ENCODE data around the gene SPOCK1. TPM values are rescaled to one million over a fixed set of nuclear protein-coding genes. Genes with fewer than 3 reads are reported as not detected.

The SPOCK1 gene
- total RNA-seq, 2 donors from 2014 or later, result not detected

GRCh38 chr5:137191179-137191578 lies 307.9 kb downstream of the SPOCK1 start:
- H3K9me3 Mint-ChIP-seq, result no peaks in the 10 kb centered on the region
- no peaks in the 10 kb centered on the region for H3K27me3 Mint-ChIP-seq (ENCODE audit: low read depth)
- H3K27ac Mint-ChIP-seq, result no peak overlapping the region
- no peak overlapping the region for H3K4me3 Mint-ChIP-seq
- ATAC-seq (replicated peaks in 1 of 2) (no peak), DNase-seq (no peak)
- no peaks in the 10 kb centered on the region for H3K36me3 Mint-ChIP-seq (ENCODE audit: insufficient read depth in 2 of 2)
- H3K4me1 Mint-ChIP-seq (ENCODE audit: low read depth), result no peaks in the 10 kb centered on the region

- Mint-ChIP-seq H3K9me3 (no peaks in the 10 kb centered on the region), H3K4me3 (no peak overlapping the region), H3K4me1 (ENCODE audit: low read depth) (no peaks in the 10 kb centered on the region), H3K27me3 (ENCODE audit: low read depth) (no peaks in the 10 kb centered on the region), H3K36me3 (ENCODE audit: insufficient read depth in 2 of 2) (no peaks in the 10 kb centered on the region), H3K27ac (no peak overlapping the region)
- ATAC-seq (replicated peaks in 1 of 2) (no peak), DNase-seq (no peak)
Observed at GRCh38 chr5:137190441-137190840, 308.7 kb downstream of the SPOCK1 start.

- Mint-ChIP-seq H3K27ac (no peak overlapping the region), H3K4me1 (ENCODE audit: low read depth) (no peaks in the 10 kb centered on the region), H3K4me3 (no peak overlapping the region), H3K27me3 (ENCODE audit: low read depth) (no peaks in the 10 kb centered on the region), H3K36me3 (ENCODE audit: insufficient read depth in 2 of 2) (no peaks in the 10 kb centered on the region), H3K9me3 (no peaks in the 10 kb centered on the region)
- DNase-seq, result no peak
- no peak for ATAC-seq (replicated peaks in 1 of 2)
Observed at GRCh38 chr5:137190031-137190430, 309.1 kb downstream of the SPOCK1 start.

GRCh38 chr5:137188566-137188965 lies 310.6 kb downstream of the SPOCK1 start:
- no peak overlapping the region for H3K27ac Mint-ChIP-seq
- H3K36me3 Mint-ChIP-seq (ENCODE audit: insufficient read depth in 2 of 2), result no peaks in the 10 kb centered on the region
- no peak for DNase-seq
- no peaks in the 10 kb centered on the region for H3K9me3 Mint-ChIP-seq
- H3K4me1 Mint-ChIP-seq (ENCODE audit: low read depth), result no peaks in the 10 kb centered on the region
- H3K27me3 Mint-ChIP-seq (ENCODE audit: low read depth), result no peaks in the 10 kb centered on the region
- ATAC-seq (replicated peaks in 1 of 2), result no peak
- no peak overlapping the region for H3K4me3 Mint-ChIP-seq

GRCh38 chr5:137186759-137187461 lies 312.2 kb downstream of the SPOCK1 start:
- ATAC-seq (replicated peaks in 1 of 2) (no peak), DNase-seq (no peak)
- H3K27ac Mint-ChIP-seq, result no peak overlapping the region
- no peak overlapping the region for H3K4me3 Mint-ChIP-seq
- no peaks in the 10 kb centered on the region for H3K9me3 Mint-ChIP-seq
- H3K4me1 Mint-ChIP-seq (ENCODE audit: low read depth), result no peaks in the 10 kb centered on the region
- H3K36me3 Mint-ChIP-seq (ENCODE audit: insufficient read depth in 2 of 2), result no peaks in the 10 kb centered on the region
- no peaks in the 10 kb centered on the region for H3K27me3 Mint-ChIP-seq (ENCODE audit: low read depth)

- Mint-ChIP-seq H3K27ac (no peak overlapping the region), H3K36me3 (ENCODE audit: insufficient read depth in 2 of 2) (no peaks in the 10 kb centered on the region), H3K27me3 (ENCODE audit: low read depth) (no peaks in the 10 kb centered on the region), H3K4me1 (ENCODE audit: low read depth) (no peaks in the 10 kb centered on the region), H3K9me3 (no peaks in the 10 kb centered on the region), H3K4me3 (no peak overlapping the region)
- no peak for ATAC-seq (replicated peaks in 1 of 2)
- DNase-seq, result no peak
Observed at GRCh38 chr5:137185193-137185592, 313.9 kb downstream of the SPOCK1 start.

GRCh38 chr5:137184734-137185133 lies 314.4 kb downstream of the SPOCK1 start:
- H3K36me3 Mint-ChIP-seq (ENCODE audit: insufficient read depth in 2 of 2), result no peaks in the 10 kb centered on the region
- no peak for ATAC-seq (replicated peaks in 1 of 2)
- DNase-seq, result no peak
- no peaks in the 10 kb centered on the region for H3K9me3 Mint-ChIP-seq
- no peaks in the 10 kb centered on the region for H3K27me3 Mint-ChIP-seq (ENCODE audit: low read depth)
- H3K4me3 Mint-ChIP-seq, result no peak overlapping the region
- H3K4me1 Mint-ChIP-seq (ENCODE audit: low read depth), result no peaks in the 10 kb centered on the region
- H3K27ac Mint-ChIP-seq, result no peak overlapping the region

GRCh38 chr5:137182576-137182975 lies 316.6 kb downstream of the SPOCK1 start:
- H3K27ac Mint-ChIP-seq, result no peak overlapping the region
- DNase-seq (no peak), ATAC-seq (replicated peaks in 1 of 2) (no peak)
- H3K9me3 Mint-ChIP-seq, result no peaks in the 10 kb centered on the region
- H3K4me1 Mint-ChIP-seq (ENCODE audit: low read depth), result no peaks in the 10 kb centered on the region
- H3K36me3 Mint-ChIP-seq (ENCODE audit: insufficient read depth in 2 of 2), result no peaks in the 10 kb centered on the region
- H3K27me3 Mint-ChIP-seq (ENCODE audit: low read depth), result no peaks in the 10 kb centered on the region
- H3K4me3 Mint-ChIP-seq, result no peak overlapping the region

- Mint-ChIP-seq H3K4me1 (ENCODE audit: low read depth) (no peaks in the 10 kb centered on the region), H3K4me3 (no peak overlapping the region), H3K9me3 (no peaks in the 10 kb centered on the region), H3K27me3 (ENCODE audit: low read depth) (no peaks in the 10 kb centered on the region), H3K36me3 (ENCODE audit: insufficient read depth in 2 of 2) (no peaks in the 10 kb centered on the region), H3K27ac (no peak overlapping the region)
- no peak for DNase-seq
- ATAC-seq (replicated peaks in 1 of 2), result no peak
Observed at GRCh38 chr5:137181667-137182066, 317.5 kb downstream of the SPOCK1 start.

- Mint-ChIP-seq H3K27ac (no peak overlapping the region), H3K36me3 (ENCODE audit: insufficient read depth in 2 of 2) (no peaks in the 10 kb centered on the region), H3K4me1 (ENCODE audit: low read depth) (no peaks in the 10 kb centered on the region), H3K4me3 (no peak overlapping the region), H3K9me3 (no peaks in the 10 kb centered on the region), H3K27me3 (ENCODE audit: low read depth) (no peaks in the 10 kb centered on the region)
- DNase-seq (no peak), ATAC-seq (replicated peaks in 1 of 2) (no peak)
Observed at GRCh38 chr5:137179203-137179602, 319.9 kb downstream of the SPOCK1 start.

GRCh38 chr5:137176609-137177008 lies 322.5 kb downstream of the SPOCK1 start:
- H3K36me3 Mint-ChIP-seq (ENCODE audit: insufficient read depth in 2 of 2), result no peaks in the 10 kb centered on the region
- no peaks in the 10 kb centered on the region for H3K4me1 Mint-ChIP-seq (ENCODE audit: low read depth)
- no peaks in the 10 kb centered on the region for H3K9me3 Mint-ChIP-seq
- H3K27me3 Mint-ChIP-seq (ENCODE audit: low read depth), result no peaks in the 10 kb centered on the region
- H3K27ac Mint-ChIP-seq, result no peak overlapping the region
- DNase-seq (no peak), ATAC-seq (replicated peaks in 1 of 2) (no peak)
- no peak overlapping the region for H3K4me3 Mint-ChIP-seq

- no peak for ATAC-seq (replicated peaks in 1 of 2)
- DNase-seq, result no peak
- no peaks in the 10 kb centered on the region for H3K36me3 Mint-ChIP-seq (ENCODE audit: insufficient read depth in 2 of 2)
- H3K4me3 Mint-ChIP-seq, result no peak overlapping the region
- H3K27me3 Mint-ChIP-seq (ENCODE audit: low read depth), result no peaks in the 10 kb centered on the region
- H3K27ac Mint-ChIP-seq, result no peak overlapping the region
- no peaks in the 10 kb centered on the region for H3K9me3 Mint-ChIP-seq
- no peaks in the 10 kb centered on the region for H3K4me1 Mint-ChIP-seq (ENCODE audit: low read depth)
Observed at GRCh38 chr5:137176126-137176525, 323.0 kb downstream of the SPOCK1 start.

- no peak for ATAC-seq (replicated peaks in 1 of 2)
- H3K4me1 Mint-ChIP-seq (ENCODE audit: low read depth), result no peaks in the 10 kb centered on the region
- no peak overlapping the region for H3K27ac Mint-ChIP-seq
- H3K27me3 Mint-ChIP-seq (ENCODE audit: low read depth), result no peaks in the 10 kb centered on the region
- no peak for DNase-seq
- H3K4me3 Mint-ChIP-seq, result no peak overlapping the region
- H3K36me3 Mint-ChIP-seq (ENCODE audit: insufficient read depth in 2 of 2), result no peaks in the 10 kb centered on the region
- no peaks in the 10 kb centered on the region for H3K9me3 Mint-ChIP-seq
Observed at GRCh38 chr5:137174196-137174595, 324.9 kb downstream of the SPOCK1 start.

- Mint-ChIP-seq H3K4me1 (ENCODE audit: low read depth) (no peaks in the 10 kb centered on the region), H3K9me3 (peaks cover 0 to 3% of the 10 kb centered on the region in 2 donors), H3K36me3 (ENCODE audit: insufficient read depth in 2 of 2) (no peaks in the 10 kb centered on the region), H3K27ac (no peak overlapping the region), H3K4me3 (no peak overlapping the region), H3K27me3 (ENCODE audit: low read depth) (no peaks in the 10 kb centered on the region)
- ATAC-seq (replicated peaks in 1 of 2) (no peak), DNase-seq (no peak)
Observed at GRCh38 chr5:137172258-137172657, 326.9 kb downstream of the SPOCK1 start.

Data from activated T-cell treated with anti-CD3 and anti-CD28 coated beads, Interleukin-2, amount 50 U/mL, for 72 hours (primary cell).